GM21381 (cell line): ENCODE measurements around the gene GLRX.
"Not testable (repeated sequence)": the region's sequence is repeated elsewhere in the genome, so short reads cannot be mapped to it uniquely, and the experiment has no call there.

Experiments
- ATAC-seq: cut with Tn5 transposase; IDR thresholded peaks from one replicate; pipeline ENCODE4 v1.9.1; 2021; ENCODE audit warnings: mild to moderate bottlenecking, moderate library complexity; ENCODE audit not compliant: unreplicated experiment

GLRX gene

GRCh38 chr5:95830226-95830625 is 7.7 kb upstream of the GLRX start:
- no peak for ATAC-seq

- no peak for ATAC-seq
Measured at GRCh38 chr5:95827892-95828246, 5.3 kb upstream of the GLRX start.

DNA sequence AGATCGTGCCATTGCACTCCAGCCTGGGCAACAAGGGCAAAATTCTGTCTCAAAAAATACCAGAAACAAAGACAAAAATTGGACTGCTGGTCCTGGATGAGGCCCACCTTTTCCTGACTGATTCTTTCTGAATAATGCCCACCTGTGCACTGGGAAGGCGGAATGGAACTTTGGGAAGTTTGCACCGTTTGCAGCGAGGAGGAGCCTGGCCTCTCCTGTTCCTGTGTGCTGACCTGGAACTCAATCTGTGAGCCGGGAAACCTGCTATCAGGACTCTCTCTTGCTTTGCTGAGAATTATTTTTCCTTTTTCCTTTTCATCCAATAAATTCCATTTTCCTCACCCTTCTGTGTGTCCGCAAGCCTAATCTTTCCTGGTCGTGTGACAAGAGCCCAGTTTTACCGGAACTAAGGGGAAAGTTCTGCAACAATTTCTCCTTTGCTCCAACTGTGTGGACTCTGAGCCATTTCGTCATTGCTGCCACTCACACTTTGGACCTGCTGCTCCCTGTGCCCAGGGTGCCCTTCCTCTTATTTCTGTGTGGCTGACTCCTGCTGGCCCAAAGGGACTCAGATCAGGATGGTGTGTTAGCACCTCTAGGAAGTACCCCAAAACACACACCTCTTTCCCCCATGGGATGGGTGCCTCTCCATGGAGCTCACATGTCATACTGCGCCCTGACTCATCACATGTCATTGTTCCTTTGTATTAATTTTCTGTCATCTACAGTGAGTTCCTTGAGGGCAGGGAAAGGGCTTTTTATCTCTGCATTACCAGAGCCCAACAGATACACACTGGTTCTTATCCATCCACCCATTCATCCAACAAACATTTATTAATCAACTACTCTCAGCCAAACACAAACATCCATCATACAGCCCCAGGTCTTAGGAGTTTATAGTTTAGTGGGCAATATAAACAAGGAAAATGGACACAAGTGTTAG is 4.7 kb upstream of the GLRX start:
- no peak for ATAC-seq

DNA sequence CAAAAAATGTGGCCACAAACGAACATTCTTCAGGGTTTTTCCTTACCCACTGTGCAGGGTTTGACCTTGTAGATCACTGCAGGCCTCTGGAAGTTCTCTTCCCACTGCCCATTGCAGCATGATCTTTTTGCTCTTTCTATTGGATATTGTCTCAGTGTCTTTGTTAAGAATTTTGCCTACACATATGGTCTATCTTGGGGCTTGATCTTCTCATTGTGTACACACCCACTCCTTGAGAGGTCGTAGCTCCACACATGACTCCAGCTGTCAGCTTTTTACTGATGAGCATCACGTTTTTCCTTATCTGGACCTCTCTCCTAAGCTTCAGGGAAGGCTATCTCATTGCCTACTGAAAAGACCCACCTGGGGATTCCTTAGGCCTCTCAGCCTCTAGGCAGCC is 3.0 kb upstream of the GLRX start:
- no peak for ATAC-seq

DNA sequence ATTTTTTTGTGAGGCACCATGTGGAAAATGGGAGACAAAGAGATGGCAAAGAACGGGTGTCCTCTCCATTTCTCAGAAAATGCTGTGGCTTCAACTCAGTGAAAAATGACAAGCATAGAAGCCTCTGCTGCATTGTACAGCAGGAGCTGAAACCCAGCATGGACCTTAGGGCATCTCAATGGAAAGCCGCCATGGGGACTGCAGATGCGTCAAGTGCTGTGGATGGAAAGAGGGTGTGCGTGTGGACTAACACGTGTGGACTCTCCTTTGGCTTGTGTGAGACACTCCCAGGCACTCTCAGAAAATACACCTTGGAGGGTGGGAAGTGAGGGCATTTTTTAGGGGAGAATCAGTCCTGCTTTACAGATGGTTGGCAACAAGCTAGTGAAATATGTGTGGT is 2.2 kb upstream of the GLRX start:
- ATAC-seq, result no peak

GRCh38 chr5:95823738-95824609 is 1.4 kb upstream of the GLRX start:
- peak; percentile 45 for ATAC-seq

GRCh38 chr5:95823218-95823737 is 752 bp upstream of the GLRX start:
- ATAC-seq, result no peak

DNA sequence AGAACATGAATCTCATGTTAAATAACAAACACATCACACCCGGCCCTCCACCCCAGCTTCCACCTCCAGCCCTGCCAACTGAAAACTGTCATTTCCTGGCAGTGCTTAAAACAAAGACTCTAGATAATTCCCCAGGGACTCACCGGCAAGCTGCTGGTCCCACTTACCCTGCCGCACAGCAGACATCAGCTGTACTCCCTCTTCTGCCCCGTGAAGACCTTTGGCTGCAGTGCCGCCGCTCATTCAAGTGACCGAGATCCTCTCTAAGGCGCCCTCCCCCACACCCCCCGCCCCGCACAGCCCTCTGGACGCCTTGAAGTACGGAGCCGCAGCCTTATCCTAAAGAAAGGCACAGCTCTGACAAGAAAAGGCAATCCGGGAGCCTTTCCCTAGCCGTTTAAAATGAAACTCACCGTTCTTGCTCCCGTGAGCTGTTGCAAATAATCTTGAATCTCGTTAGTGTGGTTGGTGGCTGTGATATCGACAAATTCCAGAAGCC is 434 bp downstream of the GLRX start:
- peak; percentile 25 for ATAC-seq

DNA sequence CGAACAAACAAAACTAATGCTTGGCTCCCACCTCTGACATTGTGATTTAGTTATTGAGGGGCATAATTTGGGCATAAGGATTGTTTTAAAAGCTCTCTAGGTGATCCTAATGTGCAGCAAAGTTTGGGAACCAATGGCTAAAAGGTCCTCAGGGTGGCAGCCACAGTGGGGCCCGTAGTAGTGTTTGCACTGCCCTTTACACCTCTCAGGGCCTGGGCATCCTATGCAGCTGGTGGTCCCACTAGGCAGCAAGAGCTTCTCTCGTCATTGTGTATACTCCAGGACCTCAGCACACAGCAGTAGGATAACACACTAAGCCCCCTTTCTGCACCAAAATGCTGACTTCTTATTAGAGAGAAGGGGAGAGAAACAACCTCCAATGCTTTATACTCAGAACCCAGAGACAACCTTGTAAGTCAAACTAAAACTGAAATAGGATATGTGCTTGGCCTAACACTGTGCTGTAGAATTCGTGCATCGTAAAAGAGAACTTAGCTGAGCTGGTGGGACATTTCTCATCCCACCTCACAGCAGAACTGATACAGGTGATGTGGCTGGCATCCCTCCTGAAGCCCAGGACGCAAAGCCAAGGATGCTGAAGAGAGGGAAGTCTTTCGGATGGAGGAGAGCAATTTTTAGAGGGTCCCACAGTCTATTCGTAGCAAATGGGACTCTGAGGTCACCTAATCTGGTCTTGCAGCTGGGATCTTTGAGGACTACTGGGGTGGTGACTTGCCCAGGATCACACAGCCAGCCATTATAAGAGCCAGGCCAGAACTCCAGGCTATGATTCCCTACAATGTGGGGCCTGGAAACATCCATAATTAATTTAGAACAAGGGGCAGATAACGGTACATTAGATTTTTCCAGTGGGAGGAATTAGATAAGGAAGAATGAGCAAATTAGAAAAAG is 1.2 kb downstream of the GLRX start:
- peak; percentile 25 for ATAC-seq

DNA sequence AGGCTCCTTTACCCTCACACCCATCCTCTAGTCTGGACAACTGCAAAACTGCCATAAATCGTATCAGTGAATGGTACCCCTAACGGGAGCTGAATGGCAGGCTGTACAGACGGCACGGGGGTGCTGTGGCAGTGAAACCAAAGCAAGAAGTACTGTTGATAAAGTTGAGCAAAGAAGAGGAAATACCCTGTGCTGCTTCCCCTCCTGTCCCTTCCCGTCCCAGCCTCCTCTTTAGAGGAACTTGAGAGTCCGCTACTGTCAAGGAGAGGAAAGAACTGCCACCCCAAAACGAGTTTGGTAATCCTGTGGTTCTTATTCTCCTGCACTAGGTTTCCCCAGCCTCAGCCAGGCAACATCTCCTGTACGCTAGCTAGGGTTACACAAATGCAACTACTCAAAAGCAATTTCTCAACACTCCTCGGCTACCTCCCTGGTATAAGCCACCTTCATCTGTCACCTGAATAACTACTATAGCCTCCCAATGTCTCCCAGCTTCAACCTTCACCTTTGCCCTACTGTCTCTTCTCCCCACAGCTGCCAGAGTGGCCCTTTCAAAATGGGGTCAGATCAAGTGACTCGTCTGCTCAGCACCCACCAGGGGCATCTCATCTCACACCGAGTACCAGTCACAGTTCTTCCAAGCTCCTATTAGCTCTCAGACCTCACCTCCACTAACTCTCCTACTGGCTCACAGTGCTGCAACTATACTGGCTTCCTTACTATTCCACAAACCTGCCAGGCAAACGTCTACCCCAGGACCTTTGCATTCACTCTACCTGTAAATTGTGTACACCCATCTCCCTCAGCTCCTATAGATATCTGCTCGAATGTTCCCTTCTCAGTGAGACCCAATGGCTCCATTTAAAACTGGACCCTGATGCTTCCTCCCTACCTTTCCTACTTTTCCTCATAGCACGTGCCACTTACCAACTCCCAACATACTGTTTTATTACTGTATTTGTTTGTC is 4.1 kb downstream of the GLRX start:
- ATAC-seq, result no peak

DNA sequence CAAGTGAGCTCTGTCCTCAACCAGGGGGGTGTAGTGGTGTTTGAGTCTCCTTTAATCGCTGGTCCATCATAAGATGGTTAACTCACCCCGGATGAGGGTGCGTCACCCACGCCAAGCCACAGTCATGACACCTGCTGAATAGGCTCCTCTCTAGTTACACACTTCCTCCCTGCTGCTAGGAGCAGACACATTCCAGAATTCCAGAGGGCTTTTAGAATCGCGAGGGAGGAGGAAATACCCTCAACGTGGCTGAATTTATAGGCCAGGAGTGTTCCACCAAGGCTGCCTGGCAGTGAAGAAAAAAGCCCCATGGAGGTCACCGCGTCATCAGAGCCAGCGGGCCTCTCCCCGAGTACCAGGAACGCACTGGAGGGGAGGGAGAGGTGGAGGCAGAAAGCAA is 5.1 kb downstream of the GLRX start:
- ATAC-seq, result no peak

GRCh38 chr5:95816776-95817175 is 5.8 kb downstream of the GLRX start:
- ATAC-seq, result no peak

- ATAC-seq, result no peak
Measured at GRCh38 chr5:95816341-95816740, 6.2 kb downstream of the GLRX start.

DNA sequence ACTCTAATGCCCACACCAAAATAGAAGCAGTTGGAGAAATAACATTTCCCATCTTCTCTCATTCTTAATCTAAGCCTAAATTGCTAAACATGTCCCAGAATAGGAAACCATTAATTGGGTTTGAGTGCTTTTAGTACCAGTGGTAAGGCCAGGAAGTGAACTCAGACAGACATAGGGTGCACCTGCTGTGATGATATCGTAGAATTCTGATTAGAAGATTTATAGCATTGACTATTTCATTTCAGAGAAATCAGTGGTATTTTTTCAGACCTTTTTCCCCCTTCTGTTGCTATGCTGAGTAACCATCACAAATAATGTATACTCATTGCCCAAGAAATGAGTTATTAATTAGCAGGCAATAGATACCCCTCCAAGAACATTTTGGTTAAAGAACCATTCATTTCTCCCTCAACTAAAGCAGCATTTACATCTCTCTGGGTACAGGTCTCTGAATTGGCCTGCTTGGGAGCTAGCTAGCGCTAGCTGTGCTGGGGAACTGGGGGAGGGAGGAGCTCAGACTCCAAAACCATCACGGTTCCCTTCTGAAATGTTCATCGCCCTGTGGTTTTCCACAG is 7.3 kb downstream of the GLRX start:
- no peak for ATAC-seq

GRCh38 chr5:95813035-95813434 is 9.5 kb downstream of the GLRX start:
- ATAC-seq, result not testable (repeated sequence)

- no peak for ATAC-seq
Measured at GRCh38 chr5:95812074-95812471, 10.5 kb downstream of the GLRX start.

DNA sequence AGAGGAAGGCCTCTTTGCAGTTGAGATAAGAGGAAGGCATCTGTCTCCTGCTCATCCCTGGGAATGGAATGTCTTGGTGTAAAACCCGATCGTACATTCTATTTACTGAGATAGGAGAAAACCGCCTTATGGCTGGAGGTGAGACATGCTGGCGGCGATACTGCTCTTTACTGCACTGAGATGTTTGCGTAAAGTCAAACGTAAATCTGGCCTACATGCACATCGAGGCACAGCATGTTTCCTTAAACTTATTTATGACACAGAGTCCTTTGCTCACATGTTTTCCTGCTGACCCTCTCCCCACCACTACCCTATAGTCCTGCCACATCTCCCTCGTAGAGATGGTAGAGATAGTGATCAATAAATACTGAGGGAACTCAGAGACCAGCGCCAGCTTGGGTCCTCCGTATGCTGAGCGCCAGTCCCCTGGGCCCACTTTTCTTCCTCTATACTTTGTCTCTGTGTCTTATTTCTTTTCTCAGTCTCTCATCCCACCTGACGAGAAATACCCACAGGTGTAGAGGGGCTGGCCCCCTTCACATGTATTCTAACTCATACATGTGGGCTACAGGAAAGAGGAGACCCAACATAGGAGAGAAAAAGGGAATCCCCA is 11.0 kb downstream of the GLRX start:
- ATAC-seq, result not testable (repeated sequence)

DNA sequence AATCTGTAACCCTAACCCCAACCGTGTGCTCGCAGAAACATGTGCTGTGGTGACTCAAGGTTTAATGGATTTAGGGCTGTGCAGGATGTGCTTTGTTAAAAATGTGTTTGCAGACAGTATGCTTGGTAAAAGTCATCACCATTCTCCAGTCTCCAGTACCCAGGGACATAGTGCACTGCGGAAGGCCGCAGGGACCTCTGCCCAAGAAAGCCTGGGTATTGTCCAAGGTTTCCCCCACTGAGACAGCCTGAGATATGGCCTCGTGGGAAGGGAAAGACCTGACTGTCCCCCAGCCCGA is 11.5 kb downstream of the GLRX start:
- not testable (repeated sequence) for ATAC-seq
